GM12873 (cell line): ENCODE data around the gene SLAMF1.

Experiments used
- CTCF ChIP-seq: IDR thresholded peaks from 2 replicates; pipeline ENCODE4 v1.5.1; 2012; ENCODE audit warnings: low read depth, mild to moderate bottlenecking, moderate library complexity, low read length, control low read depth; ENCODE audit not compliant: insufficient read depth; ENCODE audit errors: missing control alignments

Gene SLAMF1

GRCh38 chr1:160642281-160642644, 4.6 kb downstream of the SLAMF1 start:
- no peak for TF ChIP-seq CTCF

GRCh38 chr1:160641323-160642280, 5.2 kb downstream of the SLAMF1 start:
- no peak for TF ChIP-seq CTCF

- TF ChIP-seq CTCF = no peak
Measured at GRCh38 chr1:160640359-160641123, 6.3 kb downstream of the SLAMF1 start.

- no peak for TF ChIP-seq CTCF
Measured at GRCh38 chr1:160639652-160640051, 7.2 kb downstream of the SLAMF1 start.

- TF ChIP-seq CTCF = no peak
Measured at GRCh38 chr1:160638926-160639325, 7.9 kb downstream of the SLAMF1 start.

- no peak for TF ChIP-seq CTCF
Measured at GRCh38 chr1:160638540-160638857, 8.3 kb downstream of the SLAMF1 start.

GRCh38 chr1:160637821-160638539, 8.9 kb downstream of the SLAMF1 start:
- TF ChIP-seq CTCF = no peak
